GM18508 (cell line): ENCODE data around the gene PTPRQ.
"Not testable (repeated sequence)": the region's sequence is repeated elsewhere in the genome, so short reads cannot be mapped to it uniquely, and the experiment has no call there.

Experiments used
- ATAC-seq: cut with Tn5 transposase; IDR thresholded peaks from one replicate; pipeline ENCODE4 v1.9.1; 2021; ENCODE audit warnings: moderate number of reproducible peaks; ENCODE audit not compliant: insufficient read depth, unreplicated experiment

Gene PTPRQ

GRCh38 chr12:80634903-80635302 is 190.9 kb downstream of the PTPRQ start:
- no peak for ATAC-seq

- no peak for ATAC-seq
Measured at GRCh38 chr12:80636832-80637231, 192.8 kb downstream of the PTPRQ start.

- no peak for ATAC-seq
Measured at GRCh38 chr12:80641936-80642335, 197.9 kb downstream of the PTPRQ start.

GRCh38 chr12:80643961-80644360 is 199.9 kb downstream of the PTPRQ start:
- ATAC-seq, result no peak

GRCh38 chr12:80648881-80649280 is 204.8 kb downstream of the PTPRQ start:
- ATAC-seq, result no peak

GRCh38 chr12:80655751-80656150 is 211.7 kb downstream of the PTPRQ start:
- no peak for ATAC-seq

GRCh38 chr12:80659512-80660063 is 215.6 kb downstream of the PTPRQ start:
- ATAC-seq, result no peak

- ATAC-seq, result no peak
Measured at GRCh38 chr12:80662586-80662985, 218.6 kb downstream of the PTPRQ start.

GRCh38 chr12:80670214-80670613 is 226.2 kb downstream of the PTPRQ start:
- ATAC-seq, result no peak

- ATAC-seq, result not testable (repeated sequence)
Measured at GRCh38 chr12:80676042-80676636, 232.1 kb downstream of the PTPRQ start.

GRCh38 chr12:80676856-80677255 is 232.8 kb downstream of the PTPRQ start:
- ATAC-seq, result no peak

GRCh38 chr12:80677994-80678393 is 234.0 kb downstream of the PTPRQ start:
- ATAC-seq, result no peak

GRCh38 chr12:80679346-80680131 is 235.5 kb downstream of the PTPRQ start:
- ATAC-seq, result no peak

- no peak for ATAC-seq
Measured at GRCh38 chr12:80681287-80681686, 237.3 kb downstream of the PTPRQ start.

GRCh38 chr12:80681786-80682185 is 237.8 kb downstream of the PTPRQ start:
- no peak for ATAC-seq

- ATAC-seq, result no peak
Measured at GRCh38 chr12:80684077-80684495, 240.1 kb downstream of the PTPRQ start.

- no peak for ATAC-seq
Measured at GRCh38 chr12:80690090-80690489, 246.1 kb downstream of the PTPRQ start.

- no peak for ATAC-seq
Measured at GRCh38 chr12:80690513-80690912, 246.5 kb downstream of the PTPRQ start.

- no peak for ATAC-seq
Measured at GRCh38 chr12:80692114-80692513, 248.1 kb downstream of the PTPRQ start.

- ATAC-seq, result no peak
Measured at GRCh38 chr12:80697270-80697887, 253.3 kb downstream of the PTPRQ start.

- ATAC-seq, result no peak
Measured at GRCh38 chr12:80698256-80698655, 254.2 kb downstream of the PTPRQ start.
